Prostate gland (tissue), 2 donors: ENCODE results near the gene MPP3. TPM values are rescaled to one million over a fixed set of nuclear protein-coding genes. Genes with fewer than 3 reads are reported as not detected.

Experiments used
- DNase-seq: peaks from one replicate; pipeline ENCODE4 v3.0.0-alpha.2; 2019; ENCODE audit warnings: low spot score
- H3K27ac ChIP-seq, 2 donors: fragments of 200-600 bp; sonication (generic); 2 replicates each; pipeline ENCODE4 v1.5.1; 2017 to 2019
- H3K27me3 ChIP-seq: fragments of 200-600 bp; sonication (generic); replicated peaks from 2 replicates; pipeline ENCODE4 v1.5.1; 2019; ENCODE audit not compliant: insufficient read depth
- H3K36me3 ChIP-seq, 2 donors: fragments of 200-600 bp; sonication (generic); 1 replicate in 1 of 2; 2 replicates in 1 of 2; pipeline versions ENCODE4 v1.5.1 to v1.8.1; 2017 to 2019
- H3K4me1 ChIP-seq: fragments of 200-600 bp; sonication (generic); replicated peaks from 2 replicates; pipeline ENCODE4 v1.5.1; 2019
- H3K4me3 ChIP-seq, 2 donors: fragments of 200-600 bp; sonication (generic); 2 replicates each; pipeline ENCODE4 v1.5.1; 2017 to 2019
- H3K9me3 ChIP-seq: fragments of 200-600 bp; sonication (generic); 2 replicates; pipeline ENCODE4 v1.5.1; 2017
- POLR2A ChIP-seq: fragments of 450-650 bp; IDR thresholded peaks from one replicate; pipeline ENCODE4 v1.6.1; 2016; ENCODE audit warnings: antibody characterized with exemption, mild to moderate bottlenecking
- POLR2AphosphoS5 ChIP-seq: sonication (generic); formaldehyde crosslinking; IDR thresholded peaks from one replicate; pipeline ENCODE4 v1.6.1; 2017; ENCODE audit warnings: antibody characterized with exemption
- WGBS: methylation state at CpG from one replicate; pipeline ENCODE4 v1.1.5; 2018; 5-methylcytosine and 5-hydroxymethylcytosine counted together
- intact Hi-C: fragments of 100-400 bp; cut with DNase I; formaldehyde crosslinking; loops from one replicate; pipeline ENCODE4 v1.14.2; 2022
- total RNA-seq, 2 donors: library from RNA; depleted of rRNA; stranded (reverse); fragments of >200 nt; gene quantifications; one replicate each; pipeline ENCODE4 v1.1.0, GENCODE V29; 2016
- TF ChIP-seq, protein P1 (sequence below), 4 experiments: fragments of 200-600 bp in 2 of 4; fragments of 450-650 bp in 2 of 4; sonication (generic) in 2 of 4; IDR thresholded peaks; 1 replicate in 3 of 4; 2 replicates in 1 of 4; pipeline ENCODE4 v1.5.1; 2016 to 2019; ENCODE audit warnings: antibody characterized with exemption in 4 of 4, mild to moderate bottlenecking in 2 of 4, moderate library complexity in 2 of 4

Gene MPP3
- total RNA-seq, 2 donors from 2014 or later, result 4.4 to 16.4 TPM

DNA sequence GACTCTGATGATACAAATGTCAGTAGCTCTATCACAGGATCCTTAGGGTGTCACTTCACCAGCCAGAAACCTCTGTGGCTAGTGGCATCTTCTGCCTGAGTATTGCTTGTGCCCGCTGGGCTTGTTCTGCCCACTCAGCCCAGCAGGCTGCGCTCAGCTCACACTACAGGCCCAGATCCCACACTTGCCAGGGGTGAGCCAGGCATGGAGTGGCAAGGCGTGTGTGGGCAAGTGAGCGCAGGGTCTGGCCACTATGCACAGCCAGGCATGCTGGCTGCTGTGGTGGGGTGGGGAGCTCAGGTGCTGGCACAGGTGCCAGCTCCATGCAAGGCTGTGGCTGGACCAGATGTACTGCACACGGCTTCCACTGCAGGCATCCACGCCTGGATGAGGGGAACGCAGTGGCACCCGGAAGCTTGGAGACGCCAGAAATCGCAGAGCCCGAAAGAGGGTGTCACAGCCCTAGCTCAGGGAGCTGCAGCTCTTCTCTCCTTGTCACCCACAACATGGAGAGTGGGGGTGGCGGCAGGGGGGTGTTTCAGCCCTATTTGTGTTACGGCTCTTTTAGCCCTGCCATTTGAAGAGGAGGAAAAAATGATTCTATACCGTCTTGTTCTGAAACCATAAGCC, 42.5 kb downstream of the MPP3 start:
- TF ChIP-seq, protein P1, sequence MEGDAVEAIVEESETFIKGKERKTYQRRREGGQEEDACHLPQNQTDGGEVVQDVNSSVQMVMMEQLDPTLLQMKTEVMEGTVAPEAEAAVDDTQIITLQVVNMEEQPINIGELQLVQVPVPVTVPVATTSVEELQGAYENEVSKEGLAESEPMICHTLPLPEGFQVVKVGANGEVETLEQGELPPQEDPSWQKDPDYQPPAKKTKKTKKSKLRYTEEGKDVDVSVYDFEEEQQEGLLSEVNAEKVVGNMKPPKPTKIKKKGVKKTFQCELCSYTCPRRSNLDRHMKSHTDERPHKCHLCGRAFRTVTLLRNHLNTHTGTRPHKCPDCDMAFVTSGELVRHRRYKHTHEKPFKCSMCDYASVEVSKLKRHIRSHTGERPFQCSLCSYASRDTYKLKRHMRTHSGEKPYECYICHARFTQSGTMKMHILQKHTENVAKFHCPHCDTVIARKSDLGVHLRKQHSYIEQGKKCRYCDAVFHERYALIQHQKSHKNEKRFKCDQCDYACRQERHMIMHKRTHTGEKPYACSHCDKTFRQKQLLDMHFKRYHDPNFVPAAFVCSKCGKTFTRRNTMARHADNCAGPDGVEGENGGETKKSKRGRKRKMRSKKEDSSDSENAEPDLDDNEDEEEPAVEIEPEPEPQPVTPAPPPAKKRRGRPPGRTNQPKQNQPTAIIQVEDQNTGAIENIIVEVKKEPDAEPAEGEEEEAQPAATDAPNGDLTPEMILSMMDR (IDR thresholded peaks at IDR 0.05), result peak in 2 of 4 experiments; percentile 50 to 51
- TF ChIP-seq POLR2A, result no peak
- Histone ChIP-seq H3K4me1 (no peaks in the 10 kb centered on the region), H3K4me3 (no peak overlapping the region), H3K9me3 (no peaks in the 10 kb centered on the region), H3K36me3 (no peaks in the 10 kb centered on the region), H3K27me3 (no peaks in the 10 kb centered on the region), H3K27ac (no peak overlapping the region)
- peak; percentile 39 for DNase-seq
- intact Hi-C loops, result no loop called here
- WGBS, result 69% methylated on average over 14 of the region's 14 CpGs

DNA sequence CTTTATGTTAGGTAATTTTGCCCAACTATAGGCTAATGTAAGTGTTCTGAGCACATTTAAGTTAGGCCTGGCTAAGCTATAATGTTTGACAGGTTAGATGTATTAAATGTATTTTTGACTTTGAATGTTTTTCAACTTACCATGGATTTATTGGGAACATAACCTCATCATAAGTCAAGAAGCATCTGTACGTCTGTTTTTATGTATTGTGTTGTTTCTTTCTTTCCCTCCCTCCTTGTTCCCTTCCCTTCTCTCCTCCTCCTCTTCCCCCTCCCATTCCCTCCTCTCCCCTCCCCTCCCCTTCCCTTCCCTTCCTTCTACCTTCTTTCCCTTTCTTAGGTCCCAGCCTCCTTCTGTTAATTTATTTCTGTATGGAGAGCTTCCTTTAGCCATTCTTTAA, 43.5 kb downstream of the MPP3 start:
- no peaks in the 10 kb centered on the region for H3K4me1 ChIP-seq
- DNase-seq, result no peak
- no peaks in the 10 kb centered on the region for H3K36me3 ChIP-seq
- H3K9me3 ChIP-seq, result no peaks in the 10 kb centered on the region
- H3K4me3 ChIP-seq, result no peak overlapping the region
- no peak for TF ChIP-seq POLR2A
- TF ChIP-seq, protein P1 (IDR thresholded peaks at IDR 0.05), result no peak
- TF ChIP-seq POLR2AphosphoS5, result no peak
- no peaks in the 10 kb centered on the region for H3K27me3 ChIP-seq
- WGBS, result 85% methylated on average over 1 of the region's 1 CpG
- intact Hi-C loops, result no loop called here
- H3K27ac ChIP-seq, result no peak overlapping the region

DNA sequence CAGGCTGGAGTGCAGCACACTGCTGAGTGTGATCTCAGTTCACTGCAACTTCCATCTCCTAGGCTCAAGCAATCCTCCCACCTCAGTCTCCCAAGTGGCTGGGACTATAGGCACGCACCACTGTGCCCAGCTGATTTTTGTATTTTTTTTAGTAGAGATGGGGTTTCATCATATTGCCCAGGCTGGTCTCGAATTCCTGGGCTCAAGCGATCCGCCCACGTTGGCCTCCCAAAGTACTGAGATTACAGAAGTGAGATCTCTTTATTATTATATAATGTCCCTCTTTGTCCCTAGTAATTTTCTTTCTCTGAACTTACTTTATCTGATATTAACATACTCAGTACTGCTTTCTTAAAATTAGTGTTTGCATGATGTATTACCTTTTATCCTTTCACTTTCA, 44.4 kb downstream of the MPP3 start:
- no peaks in the 10 kb centered on the region for H3K27me3 ChIP-seq
- no peak overlapping the region for H3K27ac ChIP-seq
- no peak for TF ChIP-seq POLR2AphosphoS5
- TF ChIP-seq, protein P1 (IDR thresholded peaks at IDR 0.05), result no peak
- no peak for TF ChIP-seq POLR2A
- intact Hi-C loops, result no loop called here
- H3K4me1 ChIP-seq, result no peaks in the 10 kb centered on the region
- no peaks in the 10 kb centered on the region for H3K36me3 ChIP-seq
- no peak for DNase-seq
- H3K4me3 ChIP-seq, result no peak overlapping the region
- WGBS, result 79% methylated on average over 5 of the region's 5 CpGs
- H3K9me3 ChIP-seq, result no peaks in the 10 kb centered on the region

DNA sequence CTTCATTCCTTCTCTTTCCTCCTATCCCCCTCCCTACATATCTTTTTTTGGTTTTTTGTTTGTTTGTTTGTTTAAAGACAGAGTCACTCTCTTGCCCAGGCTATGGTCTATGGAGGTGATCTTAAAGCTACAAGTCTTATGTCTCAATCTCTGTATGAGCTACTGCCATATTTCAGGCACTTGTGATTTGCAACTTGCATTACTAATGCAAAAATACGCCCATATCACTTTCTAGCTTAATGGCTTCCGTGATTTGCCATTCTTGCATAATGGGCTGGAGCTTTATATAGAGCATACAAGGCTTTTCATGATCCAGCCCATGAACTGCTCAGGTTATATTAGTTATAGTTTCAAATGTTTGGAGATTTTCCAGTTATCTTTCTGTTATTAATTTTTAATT, 45.2 kb downstream of the MPP3 start:
- Histone ChIP-seq H3K27ac (no peak overlapping the region), H3K4me1 (no peaks in the 10 kb centered on the region), H3K4me3 (no peak overlapping the region), H3K27me3 (no peaks in the 10 kb centered on the region), H3K36me3 (no peaks in the 10 kb centered on the region), H3K9me3 (no peaks in the 10 kb centered on the region)
- TF ChIP-seq, protein P1 (IDR thresholded peaks at IDR 0.05), result no peak
- TF ChIP-seq POLR2A (no peak), POLR2AphosphoS5 (no peak)
- DNase-seq, result no peak
- intact Hi-C loops, result no loop called here
- WGBS, result 69% methylated on average over 2 of the region's 2 CpGs

DNA sequence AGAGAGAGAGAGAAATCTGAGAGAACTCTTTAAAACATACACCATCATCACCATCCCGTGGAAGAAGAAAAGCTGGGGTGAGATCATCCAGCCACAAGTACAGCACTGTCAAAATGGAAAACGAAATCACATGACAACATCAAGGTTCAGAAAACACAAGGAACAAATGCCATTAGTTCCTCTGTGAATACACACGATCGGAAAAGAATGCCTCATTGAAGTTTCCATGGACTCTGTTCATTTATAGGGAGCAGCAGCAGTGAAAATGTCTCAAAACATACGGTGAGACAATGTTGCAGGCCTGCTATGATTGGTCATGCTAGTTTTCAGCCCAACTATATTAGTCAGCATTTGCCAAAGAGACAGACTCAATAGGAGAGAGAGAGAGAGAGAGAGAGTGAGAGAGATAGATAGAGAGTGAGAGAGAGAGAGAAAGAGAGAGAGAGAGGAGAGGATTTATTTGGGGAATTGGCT, 48.3 kb downstream of the MPP3 start:
- Histone ChIP-seq H3K27me3 (no peaks in the 10 kb centered on the region), H3K27ac (no peak overlapping the region), H3K36me3 (no peaks in the 10 kb centered on the region), H3K4me1 (no peaks in the 10 kb centered on the region), H3K9me3 (no peaks in the 10 kb centered on the region), H3K4me3 (no peak overlapping the region)
- WGBS, result 58% methylated on average over 5 of the region's 5 CpGs
- TF ChIP-seq, protein P1 (IDR thresholded peaks at IDR 0.05), result no peak
- TF ChIP-seq POLR2A, result no peak
- no peak for TF ChIP-seq POLR2AphosphoS5
- intact Hi-C loops, result no loop called here
- no peak for DNase-seq
